OCI-LY1 (cell line): ENCODE data around the gene MAP4K4.

Source experiments
- CTCF ChIP-seq: fragments of 200-600 bp; sonication (generic), shearing (Covaris generic); IDR thresholded peaks from 2 replicates; pipeline ENCODE4 v1.5.1; 2017; ENCODE audit warnings: mild to moderate bottlenecking, antibody characterized with exemption, low read length, moderate library complexity, mixed read lengths
- EZH2 ChIP-seq: fragments of 200-600 bp; sonication (generic), shearing (Covaris generic); IDR thresholded peaks from 2 replicates; pipeline ENCODE4 v1.8.0; 2017; ENCODE audit warnings: borderline replicate concordance, mixed run types, mild to moderate bottlenecking, antibody characterized with exemption, low read length, moderate library complexity, mixed read lengths

DNA sequence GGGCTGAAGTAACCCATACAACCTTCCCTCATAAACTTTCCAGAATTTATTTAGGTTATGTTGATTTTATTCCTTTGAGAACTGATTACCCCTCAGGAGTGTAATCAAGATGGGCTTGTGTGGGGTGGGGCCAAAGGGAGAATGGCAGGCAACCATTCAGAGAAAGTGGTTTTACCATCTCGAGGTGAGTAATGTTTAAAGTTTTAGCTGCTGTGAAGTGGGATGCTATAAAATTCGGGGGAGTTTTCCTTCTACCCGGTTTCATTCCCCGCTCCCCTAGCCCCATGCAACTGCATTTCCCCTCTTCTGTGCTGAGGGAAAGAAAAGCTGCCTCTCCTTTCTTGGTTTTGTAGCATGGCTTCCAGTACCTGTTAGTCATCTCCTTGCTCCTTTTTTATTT lies 34.7 kb downstream of the MAP4K4 start:
- TF ChIP-seq CTCF (no peak), EZH2 (no peak)
